Mucosa of stomach (tissue), 1 donor: Measurements from ENCODE around the gene STAB1.

Experiments used
- H3K27me3 ChIP-seq: one replicate; pipeline ENCODE4 v1.7.0; 2013; ENCODE audit warnings: mild to moderate bottlenecking, low read length; ENCODE audit not compliant: control insufficient read depth, insufficient read depth
- H3K36me3 ChIP-seq: one replicate; pipeline ENCODE4 v1.7.0; 2013; ENCODE audit warnings: low read length; ENCODE audit not compliant: control insufficient read depth, insufficient read depth
- H3K4me1 ChIP-seq: one replicate; pipeline ENCODE4 v1.7.0; 2013; ENCODE audit warnings: mild to moderate bottlenecking, low read length; ENCODE audit not compliant: control insufficient read depth, insufficient read depth
- H3K4me3 ChIP-seq: one replicate; pipeline ENCODE4 v1.7.0; 2013; ENCODE audit warnings: low read length
- H3K9ac ChIP-seq: one replicate; pipeline ENCODE4 v1.7.0; 2013; ENCODE audit warnings: mild to moderate bottlenecking, low read length, moderate library complexity
- H3K9me3 ChIP-seq: one replicate; pipeline ENCODE4 v1.7.0; 2013; ENCODE audit warnings: mild to moderate bottlenecking, low read length, moderate library complexity; ENCODE audit not compliant: control insufficient read depth
- donor health status: Pancreatic carcinoma.

The STAB1 gene

DNA sequence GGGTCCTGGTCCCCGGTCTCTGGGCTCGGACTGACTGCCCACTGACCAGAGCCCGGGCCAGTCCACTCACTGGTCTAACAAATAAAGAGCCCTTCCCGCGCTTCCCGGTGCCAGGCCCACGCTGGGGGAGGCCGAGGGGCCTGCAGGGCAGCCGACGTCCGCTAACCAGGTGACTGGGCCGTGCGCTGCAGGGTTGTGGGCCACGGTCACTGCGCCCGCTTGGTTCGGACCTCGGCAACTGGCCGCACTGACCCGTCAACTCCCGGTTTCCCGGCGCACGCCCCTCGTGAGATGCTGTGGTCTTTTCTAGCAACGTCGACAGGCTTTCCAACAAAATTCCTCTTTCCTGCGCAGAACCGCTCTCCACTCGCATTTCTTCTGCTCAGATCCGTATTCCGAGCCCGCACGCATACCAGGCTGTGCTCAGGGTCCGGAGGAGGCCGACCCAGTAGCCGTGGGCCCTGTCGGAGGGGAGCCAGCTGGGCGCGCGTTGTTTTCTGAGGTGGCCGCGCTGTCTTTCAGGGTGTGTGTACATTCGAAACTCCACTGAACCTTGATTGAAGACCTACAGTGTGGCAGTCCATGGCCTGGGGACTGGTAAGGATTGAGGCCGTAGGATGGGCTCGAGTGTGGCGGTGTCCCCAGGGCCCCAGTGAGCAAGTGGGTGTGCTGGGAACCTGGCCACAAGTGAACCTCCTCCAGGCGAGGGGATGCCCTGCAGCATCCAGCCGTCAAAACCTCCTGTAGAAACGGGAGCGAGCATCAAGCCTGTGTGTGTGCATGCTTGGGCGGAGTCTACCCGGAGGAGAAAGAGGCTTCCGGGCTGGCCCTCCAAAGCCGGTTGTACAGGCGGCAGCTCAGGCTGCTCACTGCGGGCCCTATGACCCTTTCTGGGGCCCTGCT is 39.4 kb downstream of the STAB1 start:
- Histone ChIP-seq H3K4me3 (no peak overlapping the region), H3K9me3 (no peaks in the 10 kb centered on the region), H3K4me1 (peaks cover 40% of the 10 kb centered on the region), H3K36me3 (no peaks in the 10 kb centered on the region), H3K9ac (peak overlapping the region; percentile 43), H3K27me3 (no peaks in the 10 kb centered on the region)

DNA sequence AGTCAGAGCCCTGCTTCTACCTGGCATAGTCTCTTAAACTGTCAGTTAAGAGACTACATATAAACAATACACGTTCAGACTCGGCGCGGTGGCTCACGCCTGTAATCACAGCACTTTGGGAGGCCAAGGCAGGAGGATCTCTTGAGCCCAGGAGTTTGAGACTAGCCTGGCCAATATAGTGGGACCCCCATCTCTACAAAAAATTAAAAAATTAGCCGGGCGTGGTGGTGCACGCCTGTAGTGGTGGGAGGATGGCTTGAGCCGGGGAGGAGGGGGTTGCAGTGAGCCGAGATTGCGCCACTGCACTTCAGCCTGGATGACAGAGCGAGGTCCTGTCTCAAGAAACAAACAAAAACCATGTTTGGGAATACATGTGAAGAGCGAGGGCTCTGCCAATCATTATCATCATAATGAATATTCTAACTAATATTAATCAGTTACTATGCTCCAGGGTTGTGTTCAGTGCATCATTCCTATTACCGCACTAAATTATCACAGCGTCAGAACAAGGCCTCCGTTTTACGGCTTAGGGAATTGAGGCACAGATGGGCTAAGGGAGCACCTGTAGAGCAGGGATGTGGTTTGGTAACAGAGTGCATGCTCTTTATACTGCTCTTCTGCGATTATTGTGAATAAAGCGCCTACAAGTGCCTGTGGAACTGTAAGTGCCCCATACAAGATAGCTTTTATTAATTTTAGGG is 40.4 kb downstream of the STAB1 start:
- Histone ChIP-seq H3K4me1 (peaks cover 40% of the 10 kb centered on the region), H3K9me3 (no peaks in the 10 kb centered on the region), H3K27me3 (no peaks in the 10 kb centered on the region), H3K9ac (peak overlapping the region; percentile 5), H3K4me3 (no peak overlapping the region), H3K36me3 (no peaks in the 10 kb centered on the region)

DNA sequence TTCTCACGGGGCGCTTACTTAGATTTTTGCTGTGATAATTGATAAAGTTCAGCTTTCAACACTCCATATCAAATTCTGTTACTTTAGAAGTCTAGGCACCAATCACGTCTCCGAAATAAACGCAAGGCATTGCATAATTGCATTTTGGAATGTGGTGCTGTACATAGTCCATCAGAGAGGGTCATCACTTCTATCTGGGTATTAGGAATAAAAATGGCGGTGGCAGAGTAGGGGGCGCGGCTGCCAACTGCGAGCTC is 40.9 kb downstream of the STAB1 start:
- peak overlapping the region; percentile 5 for H3K9ac ChIP-seq
- H3K4me1 ChIP-seq, result peaks cover 40% of the 10 kb centered on the region
- H3K27me3 ChIP-seq, result no peaks in the 10 kb centered on the region
- no peak overlapping the region for H3K4me3 ChIP-seq
- no peaks in the 10 kb centered on the region for H3K36me3 ChIP-seq
- H3K9me3 ChIP-seq, result no peaks in the 10 kb centered on the region

DNA sequence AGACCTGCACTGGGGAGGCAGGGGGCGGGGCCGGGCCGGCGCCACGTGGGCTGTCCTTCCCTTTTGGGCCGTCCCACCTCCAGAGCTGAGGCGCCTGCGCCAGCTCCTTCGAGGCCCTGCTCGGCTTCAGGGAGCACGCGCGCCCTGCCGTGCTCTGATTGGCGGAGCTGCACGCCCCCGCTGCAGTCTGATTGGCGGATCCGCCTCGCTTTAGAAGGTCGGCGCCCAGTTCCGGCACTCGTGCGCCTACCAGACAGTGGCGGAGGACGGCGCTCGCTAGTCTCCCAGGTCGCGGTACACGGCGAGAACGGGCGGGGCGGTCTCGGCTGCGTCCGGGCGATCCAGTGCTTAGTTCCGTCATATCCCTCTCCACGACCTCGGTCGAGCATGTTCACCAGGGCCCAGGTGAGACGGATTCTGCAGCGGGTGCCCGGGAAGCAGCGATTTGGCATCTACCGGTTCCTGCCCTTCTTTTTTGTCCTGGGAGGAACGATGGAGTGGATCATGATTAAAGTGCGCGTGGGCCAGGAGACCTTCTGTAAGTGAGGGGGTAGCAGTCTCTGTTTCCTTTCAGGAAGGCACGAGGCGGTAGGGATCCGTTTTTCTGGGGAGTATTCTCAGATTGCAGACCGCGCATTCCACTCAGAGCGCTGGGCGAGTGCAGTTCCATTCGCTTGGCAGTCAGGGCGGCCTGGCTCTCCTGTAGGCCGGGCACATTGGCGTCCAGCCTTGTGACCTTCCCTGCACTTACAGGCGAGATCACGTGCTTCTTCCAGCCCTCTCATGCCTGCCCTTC is 41.4 kb downstream of the STAB1 start, which contains the start of gene UQCC5:
TSS of gene UQCC5 (plus strand) at position 237 of the 796 bp plus-strand sequence. CDS start at position 388, 151 bp downstream.
- Histone ChIP-seq H3K9ac (peak within 1 kb of the TSS; percentile 89), H3K36me3 (no peaks in the 10 kb centered on the region), H3K9me3 (no peaks in the 10 kb centered on the region), H3K4me3 (peak within 1 kb of the TSS; percentile 83), H3K27me3 (no peaks in the 10 kb centered on the region), H3K4me1 (peaks cover 40% of the 10 kb centered on the region)

DNA sequence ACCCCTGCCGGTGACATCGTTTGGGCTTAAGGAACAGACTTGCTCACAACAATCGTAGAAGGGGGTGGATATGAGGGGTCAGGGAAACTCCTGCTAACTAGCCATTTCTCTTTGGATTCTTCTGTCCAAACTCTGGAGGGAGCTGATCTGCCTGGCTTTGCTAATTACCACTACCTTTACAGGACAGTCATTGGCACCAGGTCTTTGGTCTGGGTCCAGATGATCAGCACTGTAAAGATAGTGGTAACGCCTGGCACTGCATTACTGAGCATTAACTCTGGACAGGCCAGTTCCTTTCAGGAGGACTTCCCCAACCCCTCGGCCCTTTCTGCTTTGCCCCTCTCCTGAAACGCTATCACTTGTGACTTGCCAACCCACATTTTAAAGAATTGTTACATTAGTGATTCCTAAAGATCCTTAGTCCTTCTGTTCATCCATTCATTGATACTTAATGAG is 42.1 kb downstream of the STAB1 start:
- Histone ChIP-seq H3K36me3 (no peaks in the 10 kb centered on the region), H3K9ac (peak overlapping the region; percentile 89), H3K4me3 (peak overlapping the region; percentile 83), H3K27me3 (no peaks in the 10 kb centered on the region), H3K9me3 (no peaks in the 10 kb centered on the region), H3K4me1 (peaks cover 40% of the 10 kb centered on the region)

DNA sequence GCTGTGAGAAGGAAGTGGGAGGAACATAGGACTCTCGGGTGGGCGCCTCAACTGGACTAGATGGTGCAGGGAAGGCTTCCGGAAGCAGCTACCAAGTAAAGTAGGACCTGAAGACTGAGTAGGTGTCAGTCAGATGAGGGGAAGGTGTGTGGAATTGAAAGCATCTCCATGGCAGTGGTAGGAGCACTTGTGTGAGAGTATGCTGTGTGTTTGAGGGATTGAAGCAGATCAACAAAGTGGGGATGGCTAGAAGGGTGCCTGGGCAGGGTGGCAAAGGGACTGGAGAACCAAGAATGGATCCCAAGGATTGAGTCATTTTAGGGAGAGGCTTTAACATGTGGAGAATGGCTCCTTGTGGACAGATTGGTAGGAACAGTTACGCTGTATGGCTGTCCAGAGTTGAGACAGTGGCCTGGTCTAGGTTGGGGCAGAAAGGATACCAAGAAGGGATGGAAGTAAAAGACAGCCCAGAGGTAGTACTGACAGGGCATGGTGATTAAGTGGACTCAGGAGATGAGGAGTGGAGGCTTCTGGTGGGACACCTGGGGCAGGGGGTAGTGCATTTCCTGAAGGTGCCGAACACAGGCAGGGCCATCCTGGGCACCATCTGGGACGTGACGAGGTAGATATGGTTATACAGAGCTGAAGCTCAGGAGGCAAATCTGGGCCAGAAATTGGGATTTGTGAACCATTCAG is 42.7 kb downstream of the STAB1 start:
- Histone ChIP-seq H3K9ac (peak overlapping the region; percentile 89), H3K9me3 (no peaks in the 10 kb centered on the region), H3K27me3 (no peaks in the 10 kb centered on the region), H3K4me3 (peak overlapping the region; percentile 83), H3K4me1 (peaks cover 34% of the 10 kb centered on the region), H3K36me3 (no peaks in the 10 kb centered on the region)

DNA sequence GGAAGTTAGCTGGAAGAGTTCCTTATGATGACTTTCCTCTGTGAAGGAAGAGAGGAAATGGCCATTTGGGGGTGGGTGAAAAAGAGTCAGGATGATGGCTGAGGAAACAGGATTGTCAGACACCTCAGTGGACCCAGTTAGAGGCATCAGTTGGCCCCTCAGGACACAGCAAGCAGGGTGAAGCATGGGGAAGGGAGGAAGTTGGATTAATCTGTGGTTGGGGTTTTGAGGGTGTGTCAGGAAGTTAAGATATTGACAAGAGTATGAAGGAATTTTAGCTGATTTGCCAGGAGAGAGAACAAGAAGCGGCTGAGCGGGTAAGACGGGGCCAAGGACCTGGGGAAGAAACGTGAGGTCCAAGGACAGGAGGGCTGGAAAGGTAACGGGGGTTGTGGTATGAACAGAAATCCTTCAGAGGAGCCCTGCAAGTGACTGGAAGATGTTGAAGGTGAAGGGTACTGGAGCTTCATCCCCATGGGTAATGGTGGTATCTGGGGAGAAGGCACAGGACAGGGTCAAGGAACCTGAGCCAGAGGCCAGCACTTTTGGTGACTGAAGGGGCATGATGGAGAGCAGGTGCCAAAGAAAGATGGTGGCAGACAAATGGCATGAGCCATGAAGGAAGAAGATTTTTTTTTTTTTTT is 44.0 kb downstream of the STAB1 start:
- no peaks in the 10 kb centered on the region for H3K9me3 ChIP-seq
- H3K4me3 ChIP-seq, result no peak overlapping the region
- no peak overlapping the region for H3K9ac ChIP-seq
- H3K36me3 ChIP-seq, result no peaks in the 10 kb centered on the region
- no peaks in the 10 kb centered on the region for H3K27me3 ChIP-seq
- H3K4me1 ChIP-seq, result peaks cover 30% of the 10 kb centered on the region

DNA sequence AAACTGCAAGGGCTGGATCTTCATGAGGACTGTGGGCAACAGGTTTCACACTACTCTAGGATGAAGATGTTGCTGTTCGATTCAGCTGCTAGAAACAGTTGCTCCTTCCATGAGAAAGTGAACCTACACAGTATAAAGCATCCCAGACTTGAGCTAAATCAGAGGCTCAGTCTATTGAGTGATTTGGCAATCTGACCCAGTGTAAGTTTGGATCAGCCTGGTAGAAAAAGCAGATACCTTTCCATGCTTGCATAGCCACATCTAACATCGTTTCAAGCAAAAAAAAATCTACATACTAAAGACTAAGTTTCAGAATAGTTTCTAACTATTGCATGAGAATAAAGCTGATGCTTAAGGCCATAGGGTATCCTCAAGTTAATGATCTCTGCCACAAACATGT is 45.9 kb downstream of the STAB1 start:
- H3K9ac ChIP-seq, result no peak overlapping the region
- peaks cover 20% of the 10 kb centered on the region for H3K4me1 ChIP-seq
- no peaks in the 10 kb centered on the region for H3K36me3 ChIP-seq
- no peaks in the 10 kb centered on the region for H3K9me3 ChIP-seq
- no peak overlapping the region for H3K4me3 ChIP-seq
- no peaks in the 10 kb centered on the region for H3K27me3 ChIP-seq

DNA sequence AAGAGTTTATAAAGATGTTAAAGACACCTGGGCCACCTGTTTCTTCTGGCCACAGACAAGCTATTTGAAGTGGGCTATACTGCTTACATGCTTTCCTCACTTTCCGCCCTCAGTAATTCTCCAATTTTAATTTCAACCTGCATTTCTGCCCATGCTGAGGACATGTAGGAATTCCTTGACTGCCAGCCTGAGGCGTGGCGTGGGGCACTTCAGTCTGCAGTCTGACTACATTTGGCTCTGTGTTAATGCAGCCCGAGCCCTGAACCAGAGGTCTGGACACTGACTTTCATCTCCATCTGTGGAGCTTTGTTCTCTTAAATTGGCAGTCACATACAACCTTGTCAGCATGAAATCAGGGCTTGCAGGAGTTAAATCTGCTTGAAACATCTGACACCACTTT is 49.8 kb downstream of the STAB1 start:
- Histone ChIP-seq H3K9me3 (no peaks in the 10 kb centered on the region), H3K9ac (no peak overlapping the region), H3K36me3 (no peaks in the 10 kb centered on the region), H3K4me1 (no peaks in the 10 kb centered on the region), H3K27me3 (no peaks in the 10 kb centered on the region), H3K4me3 (no peak overlapping the region)

DNA sequence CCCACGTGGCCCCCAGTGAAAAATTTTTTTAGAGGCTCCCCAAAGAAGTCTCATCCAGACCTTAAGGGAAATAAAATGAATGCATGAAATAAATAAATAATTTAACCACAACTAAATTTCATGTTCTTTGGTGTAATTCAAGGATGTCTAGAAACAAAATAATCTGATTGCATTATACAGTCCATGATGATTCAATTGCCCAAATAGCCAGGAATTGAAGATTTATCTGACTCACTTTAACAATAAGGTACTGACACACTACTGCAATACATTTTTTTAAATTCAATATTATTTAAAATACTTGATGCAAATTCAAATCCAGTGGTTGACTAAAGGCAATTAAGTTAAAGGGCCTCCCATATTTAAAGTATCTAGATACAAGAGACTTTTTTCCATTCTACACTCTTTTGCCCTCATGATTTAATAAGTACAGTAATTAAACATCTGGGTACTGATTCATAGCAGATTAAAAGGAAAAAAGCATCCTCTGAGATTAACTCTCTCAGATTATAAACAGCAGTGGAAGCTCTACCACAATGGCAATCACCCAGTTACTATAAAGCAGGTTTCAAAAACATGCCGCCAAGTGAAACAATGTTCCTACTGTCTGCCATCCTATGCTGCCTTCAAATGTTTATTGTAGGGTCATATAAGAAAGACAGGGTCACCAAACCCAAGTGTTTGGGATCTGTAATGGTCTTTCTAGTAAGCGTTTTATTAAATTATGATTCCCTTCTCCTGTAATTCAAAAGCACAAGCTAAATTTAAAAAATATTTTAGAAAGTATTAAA is 51.2 kb downstream of the STAB1 start:
- no peaks in the 10 kb centered on the region for H3K36me3 ChIP-seq
- no peaks in the 10 kb centered on the region for H3K27me3 ChIP-seq
- no peak overlapping the region for H3K4me3 ChIP-seq
- H3K9ac ChIP-seq, result no peak overlapping the region
- H3K4me1 ChIP-seq, result no peaks in the 10 kb centered on the region
- no peaks in the 10 kb centered on the region for H3K9me3 ChIP-seq

DNA sequence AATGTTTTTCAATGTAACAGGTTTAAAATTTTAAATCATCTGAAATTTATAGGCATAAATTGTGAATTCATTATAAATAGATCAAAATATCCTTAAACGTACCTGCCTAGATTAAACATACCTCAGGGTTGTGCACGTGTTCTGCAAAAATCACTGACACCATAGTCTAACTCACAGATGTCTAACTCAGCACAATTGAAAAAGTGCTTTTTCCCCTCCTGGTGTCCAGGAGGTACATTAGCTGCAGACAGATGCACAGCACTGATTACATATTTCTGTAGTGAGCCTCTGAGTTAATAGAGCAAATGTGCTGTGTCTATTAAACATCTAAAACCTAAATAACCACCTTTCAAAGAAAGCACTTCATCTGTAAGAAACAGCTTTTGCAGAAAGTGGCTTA is 52.0 kb downstream of the STAB1 start:
- H3K27me3 ChIP-seq, result no peaks in the 10 kb centered on the region
- H3K4me1 ChIP-seq, result no peaks in the 10 kb centered on the region
- H3K9me3 ChIP-seq, result no peaks in the 10 kb centered on the region
- no peak overlapping the region for H3K4me3 ChIP-seq
- H3K36me3 ChIP-seq, result no peaks in the 10 kb centered on the region
- no peak overlapping the region for H3K9ac ChIP-seq
